IMR-90 (cell line): ENCODE results near the gene OR10K1. TPM values are rescaled to one million over a fixed set of nuclear protein-coding genes. Genes with fewer than 3 reads are reported as not detected.

ENCODE experiments used
- ATAC-seq: fragments of 200-7000 bp; cut with Tn5 transposase; 2 replicates; pipeline ENCODE4 v1.9.1; 2020; ENCODE audit warnings: low read depth, mild to moderate bottlenecking, moderate library complexity
- BruUV-seq: library from RNA; stranded (reverse); fragments of 400-500 nt; replicated peaks from 2 replicates; lab custom pipeline; 2021; lab: Mats Ljungman, UMichigan
- CTCF ChIA-PET: fragments of 300-600 bp; formaldehyde crosslinking; extraction: SDS; loops from one replicate; lab custom pipeline; 2021; ENCODE audit warnings: antibody characterized with exemption; lab: Yijun Ruan, JAX
- POLR2A ChIA-PET: fragments of 300-600 bp; sonication (Branson Sonifier 250); formaldehyde crosslinking; loops from one replicate; lab custom pipeline; 2022; ENCODE audit warnings: antibody characterized with exemption; ENCODE audit not compliant: unreplicated experiment; lab: Charles Lee
- DNase-seq: peaks from one replicate; pipeline ENCODE4 v3.0.0; 2013
- H2AFZ ChIP-seq: replicated peaks from 2 replicates; pipeline ENCODE3; 2013; ENCODE audit warnings: low read length, mild to moderate bottlenecking; ENCODE audit not compliant: poor library complexity
- H2AK5ac ChIP-seq: 2 replicates; pipeline ENCODE4 v1.6.1; 2013; ENCODE audit warnings: low read depth, low read length, inconsistent platforms
- H2AK9ac ChIP-seq: replicated peaks from 2 replicates; pipeline ENCODE3; 2013; ENCODE audit warnings: mild to moderate bottlenecking, low read depth, low read length, moderate library complexity; ENCODE audit not compliant: poor library complexity
- H2BK120ac ChIP-seq: 2 replicates; pipeline ENCODE4 v1.6.1; 2013; ENCODE audit warnings: low read depth, low read length, inconsistent platforms
- H2BK15ac ChIP-seq: 3 replicates; pipeline ENCODE4 v1.6.1; 2013; ENCODE audit warnings: low read depth, low read length, inconsistent platforms
- H2BK20ac ChIP-seq: 2 replicates; pipeline ENCODE4 v1.6.1; 2013; ENCODE audit warnings: low read depth, mild to moderate bottlenecking, inconsistent platforms, low read length, moderate library complexity
- H2BK5ac ChIP-seq: 2 replicates; pipeline ENCODE4 v1.6.1; 2013; ENCODE audit warnings: mild to moderate bottlenecking, low read depth, low read length, inconsistent platforms; ENCODE audit not compliant: poor library complexity, severe bottlenecking
- H3K14ac ChIP-seq: replicated peaks from 2 replicates; pipeline ENCODE4 v1.6.1; 2013; ENCODE audit warnings: low read depth, low read length, inconsistent platforms
- H3K18ac ChIP-seq: 2 replicates; pipeline ENCODE4 v1.6.1; 2013; ENCODE audit warnings: low read depth, low read length, control low read depth
- H3K23ac ChIP-seq: 2 replicates; pipeline ENCODE4 v1.6.1; 2013; ENCODE audit warnings: low read depth, low read length, inconsistent platforms
- H3K27ac ChIP-seq: 2 replicates; pipeline ENCODE4 v1.5.1; 2013; ENCODE audit warnings: mild to moderate bottlenecking, control low read depth, low read length; ENCODE audit not compliant: insufficient read depth
- H3K27me3 ChIP-seq: 2 replicates; pipeline ENCODE4 v1.6.1; 2013; ENCODE audit warnings: low read length; ENCODE audit not compliant: control insufficient read depth, insufficient read depth
- H3K36me3 ChIP-seq: 2 replicates; pipeline ENCODE4 v1.6.1; 2013; ENCODE audit warnings: low read length, mixed read lengths; ENCODE audit not compliant: control insufficient read depth, insufficient read depth
- H3K4ac ChIP-seq: 2 replicates; pipeline ENCODE4 v1.6.1; 2013; ENCODE audit warnings: low read depth, low read length, inconsistent platforms
- H3K4me1 ChIP-seq: 2 replicates; pipeline ENCODE4 v1.6.1; 2013; ENCODE audit warnings: low read length, mixed read lengths; ENCODE audit not compliant: control insufficient read depth, insufficient read depth
- H3K4me2 ChIP-seq: 2 replicates; pipeline ENCODE4 v1.6.1; 2013; ENCODE audit warnings: low read depth, mild to moderate bottlenecking, control low read depth, low read length, moderate library complexity
- H3K4me3 ChIP-seq: 2 replicates; pipeline ENCODE4 v1.5.1; 2013; ENCODE audit warnings: low read depth, mild to moderate bottlenecking, control low read depth, low read length, moderate library complexity; ENCODE audit not compliant: insufficient read depth
- H3K56ac ChIP-seq: 2 replicates; pipeline ENCODE4 v1.6.1; 2013; ENCODE audit warnings: low read length, inconsistent platforms; ENCODE audit not compliant: insufficient read depth; ENCODE audit errors: extremely low read depth
- H3K79me1 ChIP-seq, 2 experiments: 2 replicates each; pipeline ENCODE4 v1.6.1; 2013; ENCODE audit warnings: low read length in 2 of 2, inconsistent platforms in 1 of 2, low read depth in 1 of 2
- H3K9ac ChIP-seq: 2 replicates; pipeline ENCODE4 v1.6.1; 2013; ENCODE audit warnings: low read depth, low read length, control low read depth
- H3K9me1 ChIP-seq: 2 replicates; pipeline ENCODE4 v1.6.1; 2013; ENCODE audit warnings: low read length, inconsistent platforms; ENCODE audit not compliant: insufficient read depth
- H3K9me3 ChIP-seq: 2 replicates; pipeline ENCODE4 v1.6.1; 2013; ENCODE audit warnings: low read length; ENCODE audit not compliant: control insufficient read depth, insufficient read depth
- H4K20me1 ChIP-seq: 2 replicates; pipeline ENCODE4 v1.6.1; 2013; ENCODE audit warnings: low read length, inconsistent platforms; ENCODE audit not compliant: insufficient read depth
- H4K5ac ChIP-seq: 2 replicates; pipeline ENCODE4 v1.6.1; 2013; ENCODE audit warnings: mild to moderate bottlenecking, low read depth, low read length, control low read depth
- H4K8ac ChIP-seq, 2 experiments: 2 replicates each; pipeline ENCODE4 v1.6.1; 2013; ENCODE audit warnings: low read depth in 2 of 2, low read length in 2 of 2, control low read depth in 1 of 2, inconsistent platforms in 1 of 2
- H4K91ac ChIP-seq: 2 replicates; pipeline ENCODE4 v1.6.1; 2013; ENCODE audit warnings: low read depth, low read length, inconsistent platforms; ENCODE audit not compliant: insufficient read depth
- BHLHE40 ChIP-seq: fragments of 150-350 bp; IDR thresholded peaks from 2 replicates; pipeline ENCODE4 v1.6.1; 2016; ENCODE audit warnings: mild to moderate bottlenecking, low read depth, low read length
- ELK1 ChIP-seq: fragments of 150-350 bp; IDR thresholded peaks from 2 replicates; pipeline ENCODE4 v1.6.1; 2016; ENCODE audit warnings: low read depth, mild to moderate bottlenecking, low read length, moderate library complexity, borderline replicate concordance
- FOS ChIP-seq: fragments of 150-350 bp; IDR thresholded peaks from 2 replicates; pipeline ENCODE4 v1.6.1; 2016; ENCODE audit warnings: low read depth, low read length
- MAFK ChIP-seq: IDR thresholded peaks from 2 replicates; pipeline ENCODE4 v1.6.1; 2012; ENCODE audit warnings: low read depth, low read length, improper control_type of control experiment
- MXI1 ChIP-seq: IDR thresholded peaks from 2 replicates; pipeline ENCODE4 v1.6.1; 2012; ENCODE audit warnings: low read depth, mild to moderate bottlenecking, low read length, moderate library complexity, borderline replicate concordance
- RAD21 ChIP-seq: IDR thresholded peaks from 2 replicates; pipeline ENCODE4 v1.6.1; 2012; ENCODE audit warnings: low read length, improper control_type of control experiment
- RCOR1 ChIP-seq: IDR thresholded peaks from 2 replicates; pipeline ENCODE4 v1.6.1; 2012; ENCODE audit warnings: mild to moderate bottlenecking, low read length, improper control_type of control experiment; ENCODE audit not compliant: insufficient replicate concordance
- RFX5 ChIP-seq: IDR thresholded peaks from 2 replicates; pipeline ENCODE4 v1.8.0; 2012; ENCODE audit warnings: low read depth, mild to moderate bottlenecking, low read length, moderate library complexity
- SMC3 ChIP-seq: fragments of 150-350 bp; IDR thresholded peaks from 2 replicates; pipeline ENCODE4 v1.6.1; 2016; ENCODE audit warnings: low read depth, mild to moderate bottlenecking, antibody characterized with exemption, low read length, moderate library complexity
- USF2 ChIP-seq: fragments of 150-350 bp; IDR thresholded peaks from 2 replicates; pipeline ENCODE4 v1.6.1; 2017; ENCODE audit warnings: mild to moderate bottlenecking, antibody characterized with exemption, low read length, low read depth
- dilution Hi-C: fragments of 300-500 bp; cut with HindIII; formaldehyde crosslinking; loops from one replicate; pipeline ENCODE4 v1.14.3; 2018; ENCODE audit warnings: low sequenced_read_pairs; ENCODE audit not compliant: unreplicated experiment
- in situ Hi-C: fragments of 300-500 bp; cut with MboI; formaldehyde crosslinking; loops from 3 replicates; pipeline ENCODE4 v1.14.3; 2019; ENCODE audit warnings: low sequenced_read_pairs, inconsistent platforms, mixed read lengths
- intact Hi-C: fragments of 100-400 bp; cut with micrococcal nuclease; formaldehyde crosslinking; loops from 2 replicates; pipeline ENCODE4 v1.10.0; 2022
- polyA plus RNA-seq, 3 experiments: library from polyadenylated mRNA; depleted of rRNA; stranded (reverse); fragments of >200 nt; gene quantifications; 2 replicates each; pipeline ENCODE4 v1.2.3, GENCODE V29; 2012; ENCODE audit warnings: low replicate concordance in 1 of 3
- total RNA-seq: library from RNA; depleted of rRNA; stranded (reverse); fragments of >200 nt; gene quantifications from 2 replicates; pipeline ENCODE4 v1.2.3, GENCODE V29; 2012
- TF ChIP-seq, protein P1 (sequence below): conservative IDR thresholded peaks from 2 replicates; pipeline ENCODE4 v1.5.1; 2012; ENCODE audit warnings: mild to moderate bottlenecking, low read depth, low read length, improper control_type of control experiment

Gene OR10K1
- total and polyA plus RNA-seq, 2 of the 4 experiments (the other 2 are of a cell fraction) = not detected

DNA sequence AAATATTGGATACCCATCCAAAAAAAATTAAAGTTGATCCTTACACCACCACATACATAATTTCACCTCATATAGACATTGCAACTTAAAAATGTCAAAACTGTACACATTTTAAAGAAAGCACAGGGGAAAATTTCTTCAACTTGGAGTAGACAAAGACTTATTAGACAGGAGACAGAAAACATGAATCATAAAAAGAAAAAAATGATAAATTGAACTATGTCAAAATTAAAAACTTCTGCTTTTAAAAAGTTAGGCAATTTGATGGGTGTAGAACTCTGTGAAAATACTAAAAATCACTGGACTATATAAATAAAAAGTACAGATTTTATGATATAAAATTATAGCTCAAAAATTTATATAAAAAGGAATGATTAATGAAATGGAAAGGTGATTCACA is 4.4 kb upstream of the OR10K1 start:
- CTCF ChIA-PET = no interaction called here

More for the DNA sequence above, 4.4 kb upstream of the OR10K1 start:
- H2BK5ac ChIP-seq = no peak overlapping the region
- no peak overlapping the region for H3K27ac ChIP-seq
- no peak overlapping the region for H3K4me2 ChIP-seq
- no TSS peak for BruUV-seq
- no peak for ATAC-seq
- H3K9ac ChIP-seq = no peak overlapping the region
- no peak overlapping the region for H2AK5ac ChIP-seq
- in situ Hi-C loops = no loop called here
- H4K8ac ChIP-seq = no peak overlapping the region
- H3K4ac ChIP-seq = no peak overlapping the region
- no peaks in the 10 kb centered on the region for H3K9me1 ChIP-seq
- POLR2A ChIA-PET = no interaction called here
- no peak overlapping the region for H4K5ac ChIP-seq
- no peak for DNase-seq
- no peak overlapping the region for H4K91ac ChIP-seq
- no peak overlapping the region for H3K4me3 ChIP-seq
- H3K9me3 ChIP-seq = no peaks in the 10 kb centered on the region
- TF ChIP-seq RFX5 (no peak), FOS (no peak), BHLHE40 (no peak), USF2 (no peak), ELK1 (no peak), SMC3 (no peak), MAFK (no peak), RAD21 (no peak), MXI1 (no peak), RCOR1 (no peak)
- TF ChIP-seq, protein P1, sequence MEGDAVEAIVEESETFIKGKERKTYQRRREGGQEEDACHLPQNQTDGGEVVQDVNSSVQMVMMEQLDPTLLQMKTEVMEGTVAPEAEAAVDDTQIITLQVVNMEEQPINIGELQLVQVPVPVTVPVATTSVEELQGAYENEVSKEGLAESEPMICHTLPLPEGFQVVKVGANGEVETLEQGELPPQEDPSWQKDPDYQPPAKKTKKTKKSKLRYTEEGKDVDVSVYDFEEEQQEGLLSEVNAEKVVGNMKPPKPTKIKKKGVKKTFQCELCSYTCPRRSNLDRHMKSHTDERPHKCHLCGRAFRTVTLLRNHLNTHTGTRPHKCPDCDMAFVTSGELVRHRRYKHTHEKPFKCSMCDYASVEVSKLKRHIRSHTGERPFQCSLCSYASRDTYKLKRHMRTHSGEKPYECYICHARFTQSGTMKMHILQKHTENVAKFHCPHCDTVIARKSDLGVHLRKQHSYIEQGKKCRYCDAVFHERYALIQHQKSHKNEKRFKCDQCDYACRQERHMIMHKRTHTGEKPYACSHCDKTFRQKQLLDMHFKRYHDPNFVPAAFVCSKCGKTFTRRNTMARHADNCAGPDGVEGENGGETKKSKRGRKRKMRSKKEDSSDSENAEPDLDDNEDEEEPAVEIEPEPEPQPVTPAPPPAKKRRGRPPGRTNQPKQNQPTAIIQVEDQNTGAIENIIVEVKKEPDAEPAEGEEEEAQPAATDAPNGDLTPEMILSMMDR = no peak
- no peak overlapping the region for H2AK9ac ChIP-seq
- no peaks in the 10 kb centered on the region for H3K36me3 ChIP-seq
- no peak overlapping the region for H2AFZ ChIP-seq
- H3K4me1 ChIP-seq = no peaks in the 10 kb centered on the region
- dilution Hi-C loops = no loop called here
- no peaks in the 10 kb centered on the region for H3K27me3 ChIP-seq
- H3K23ac ChIP-seq = no peak overlapping the region
- H2BK20ac ChIP-seq = no peak overlapping the region
- H3K18ac ChIP-seq = no peak overlapping the region
- intact Hi-C loops = no loop called here
- no peak overlapping the region for H3K56ac ChIP-seq
- no peaks in the 10 kb centered on the region for H3K79me1 ChIP-seq
- H2BK120ac ChIP-seq = no peak overlapping the region
- no peak overlapping the region for H2BK15ac ChIP-seq
- H4K20me1 ChIP-seq = no peaks in the 10 kb centered on the region
- H3K14ac ChIP-seq = no peak overlapping the region
